Heart right ventricle (tissue), 16 donors: ENCODE measurements around the gene PLIN4. TPM values are rescaled to one million over a fixed set of nuclear protein-coding genes. Genes with fewer than 3 reads are reported as not detected.

Experiments
- ATAC-seq, 8 donors: fragments of 200-7000 bp; cut with Tn5 transposase; one replicate each; pipeline ENCODE4 v1.9.1; 2020; ENCODE audit warnings: mild to moderate bottlenecking in 8 of 8, moderate library complexity in 8 of 8, moderate number of reproducible peaks in 1 of 8
- DNase-seq, 2 donors: peaks; one replicate each; pipeline ENCODE4 v3.0.0-alpha.2; 2020
- H3K27ac ChIP-seq, 10 donors: fragments of 200-600 bp; sonication (generic) in 2 of 10; one replicate each; pipeline versions ENCODE4 v1.5.0 to v1.8.0; 2020 to 2022; ENCODE audit warnings: mild to moderate bottlenecking in 3 of 10
- H3K27me3 ChIP-seq, 7 donors: fragments of 200-600 bp; one replicate each; pipeline ENCODE4 v1.8.0; 2021 to 2022; ENCODE audit warnings: mild to moderate bottlenecking in 2 of 7
- H3K36me3 ChIP-seq, 9 donors: fragments of 200-600 bp; sonication (generic) in 1 of 9; one replicate each; pipeline versions ENCODE4 v1.5.0 to v1.8.0; 2020 to 2022; ENCODE audit warnings: mild to moderate bottlenecking in 2 of 9
- H3K4me1 ChIP-seq, 9 donors: fragments of 200-600 bp; sonication (generic) in 1 of 9; one replicate each; pipeline versions ENCODE4 v1.5.0 to v1.8.0; 2020 to 2022; ENCODE audit warnings: mild to moderate bottlenecking in 4 of 9
- H3K4me3 ChIP-seq, 10 donors: fragments of 200-600 bp; sonication (generic) in 2 of 10; one replicate each; pipeline versions ENCODE4 v1.5.0 to v1.8.0; 2020 to 2022; ENCODE audit warnings: mild to moderate bottlenecking in 7 of 10, moderate library complexity in 2 of 10
- H3K9me3 ChIP-seq, 11 donors: fragments of 200-600 bp in 10 of 11; sonication (generic) in 2 of 11; one replicate each; pipeline versions ENCODE4 v1.5.0 to v1.8.0; 2013 to 2022; ENCODE audit warnings: mild to moderate bottlenecking in 2 of 11, control low read depth in 1 of 11, moderate library complexity in 1 of 11
- WGBS, 2 donors: extraction: QIAGEN DNeasy Blood & Tissue Kit; methylation state at CpG; one replicate each; pipeline ENCODE4 v1.1.7; 2013; ENCODE audit warnings: inconsistent platforms in 1 of 2; 5-methylcytosine and 5-hydroxymethylcytosine counted together
- intact Hi-C, 10 donors: fragments of 100-400 bp; cut with DNase I; formaldehyde crosslinking; loops; one replicate each; pipeline versions ENCODE4 v1.11.1 to v1.14.2; 2022
- polyA plus RNA-seq, 2 donors: library from polyadenylated mRNA; stranded (reverse); fragments of 200-250 nt; gene quantifications; one replicate each; pipeline ENCODE4 v1.2.3, GENCODE V29; 2013
- total RNA-seq, 10 donors: library from RNA; stranded (reverse); fragmentation: NEBNext Ultra II Directional in 3 of 10; extraction: Animal tissue kit (Norgen Biotek cat#: 25700) in 3 of 10; gene quantifications; one replicate each; pipeline versions ENCODE4 v1.2.1 to v1.2.4, GENCODE V29; 2021 to 2023
- TF ChIP-seq, protein P1 (sequence below), 9 donors: fragments of 200-600 bp; sonication (generic) in 2 of 9; IDR thresholded peaks; one replicate each; pipeline versions ENCODE4 v1.5.0 to v1.8.0; 2021 to 2022; ENCODE audit warnings: antibody characterized with exemption in 9 of 9, mild to moderate bottlenecking in 5 of 9, moderate library complexity in 1 of 9
- donor health status: Arrhythmogenic right ventricular cardiomyopathy.
- donor health status: ischemic (EF 13 %, LVEDD 7.1; RV severe dilation, severe dysfunction).
- donor health status: healthy with polysubstance abuse.
- donor health status: DM: no; HTN: yes; CAD: no.
- donor health status: DM: no; HTN: no; CAD: no.
- donor health status: ischemic (EF 25% LVEDD 6.9; RV normal size, moderate dysfunction).
- donor health status: ischemic (EF 25% LVEDD 5.7; RV mildly dilated, moderate dysfunction).
- donor health status: healthy.
- donor health status: DM: yes; HTN: yes; CAD: no.
- donor health status: Ischemic cardiomyopathy.
- donor health status: ischemic (EF 35%, LVEDD 5.7; RV mildly dilated, moderate dysfunction).
- donor health status: nonischemic (EF 11% LVEDD 7.7; RV severe dilation, severe dysfunction).
- donor health status: DM: yes; HTN: yes; CAD: no.
- donor health status: PGD.
- donor health status: ischemic (EF 29% LVEDD 5.4; RV normal size, mild dysfunction).
- donor health status: nonischemic (EF 23%, LVEDD 6.1; RV moderate dilation, normal function).

Gene PLIN4
- total and polyA plus RNA-seq, 12 donors: 42.0 to 416 (median 198) TPM

DNA sequence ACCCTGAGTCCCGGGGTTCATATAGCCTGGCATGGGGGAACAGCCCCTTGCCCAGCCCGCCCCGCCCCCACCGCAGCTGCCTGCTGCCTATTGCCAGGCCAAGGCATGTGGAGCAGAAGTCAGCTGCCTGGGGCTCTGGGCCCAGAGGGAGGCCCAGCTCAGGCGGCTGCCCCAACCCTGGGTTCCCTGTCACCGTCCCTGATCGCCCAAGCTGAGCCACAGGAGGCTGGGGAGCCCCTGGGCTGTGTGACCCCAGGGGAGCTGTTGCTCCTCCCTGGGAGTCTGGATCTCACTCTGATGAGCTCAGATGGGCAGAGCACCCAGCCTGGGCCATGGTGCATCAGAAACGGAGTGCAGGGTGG is 1.4 kb downstream of the PLIN4 start:
- intact Hi-C loops: no loop called here
- peak overlapping the region; percentile 82 to 97 (median 91) for H3K27ac ChIP-seq
- no peaks in the 10 kb centered on the region for H3K27me3 ChIP-seq
- peak; percentile 35 to 71 (median 61) for ATAC-seq
- no peaks in the 10 kb centered on the region for H3K9me3 ChIP-seq
- H3K4me1 ChIP-seq: peaks cover 9 to 30% (median 22%) of the 10 kb centered on the region in 9 donors
- 32 to 51% methylated on average over 8 of the region's 8 CpGs for WGBS, 2 donors
- TF ChIP-seq, protein P1, sequence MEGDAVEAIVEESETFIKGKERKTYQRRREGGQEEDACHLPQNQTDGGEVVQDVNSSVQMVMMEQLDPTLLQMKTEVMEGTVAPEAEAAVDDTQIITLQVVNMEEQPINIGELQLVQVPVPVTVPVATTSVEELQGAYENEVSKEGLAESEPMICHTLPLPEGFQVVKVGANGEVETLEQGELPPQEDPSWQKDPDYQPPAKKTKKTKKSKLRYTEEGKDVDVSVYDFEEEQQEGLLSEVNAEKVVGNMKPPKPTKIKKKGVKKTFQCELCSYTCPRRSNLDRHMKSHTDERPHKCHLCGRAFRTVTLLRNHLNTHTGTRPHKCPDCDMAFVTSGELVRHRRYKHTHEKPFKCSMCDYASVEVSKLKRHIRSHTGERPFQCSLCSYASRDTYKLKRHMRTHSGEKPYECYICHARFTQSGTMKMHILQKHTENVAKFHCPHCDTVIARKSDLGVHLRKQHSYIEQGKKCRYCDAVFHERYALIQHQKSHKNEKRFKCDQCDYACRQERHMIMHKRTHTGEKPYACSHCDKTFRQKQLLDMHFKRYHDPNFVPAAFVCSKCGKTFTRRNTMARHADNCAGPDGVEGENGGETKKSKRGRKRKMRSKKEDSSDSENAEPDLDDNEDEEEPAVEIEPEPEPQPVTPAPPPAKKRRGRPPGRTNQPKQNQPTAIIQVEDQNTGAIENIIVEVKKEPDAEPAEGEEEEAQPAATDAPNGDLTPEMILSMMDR (IDR thresholded peaks at IDR 0.05): no peak
- H3K36me3 ChIP-seq: peaks cover 0 to 26% (median 0%) of the 10 kb centered on the region in 9 donors
- H3K4me3 ChIP-seq: peak overlapping the region; percentile 37 to 62 (median 54)
- peak in 1 of 2 donors; percentile 56 for DNase-seq

DNA sequence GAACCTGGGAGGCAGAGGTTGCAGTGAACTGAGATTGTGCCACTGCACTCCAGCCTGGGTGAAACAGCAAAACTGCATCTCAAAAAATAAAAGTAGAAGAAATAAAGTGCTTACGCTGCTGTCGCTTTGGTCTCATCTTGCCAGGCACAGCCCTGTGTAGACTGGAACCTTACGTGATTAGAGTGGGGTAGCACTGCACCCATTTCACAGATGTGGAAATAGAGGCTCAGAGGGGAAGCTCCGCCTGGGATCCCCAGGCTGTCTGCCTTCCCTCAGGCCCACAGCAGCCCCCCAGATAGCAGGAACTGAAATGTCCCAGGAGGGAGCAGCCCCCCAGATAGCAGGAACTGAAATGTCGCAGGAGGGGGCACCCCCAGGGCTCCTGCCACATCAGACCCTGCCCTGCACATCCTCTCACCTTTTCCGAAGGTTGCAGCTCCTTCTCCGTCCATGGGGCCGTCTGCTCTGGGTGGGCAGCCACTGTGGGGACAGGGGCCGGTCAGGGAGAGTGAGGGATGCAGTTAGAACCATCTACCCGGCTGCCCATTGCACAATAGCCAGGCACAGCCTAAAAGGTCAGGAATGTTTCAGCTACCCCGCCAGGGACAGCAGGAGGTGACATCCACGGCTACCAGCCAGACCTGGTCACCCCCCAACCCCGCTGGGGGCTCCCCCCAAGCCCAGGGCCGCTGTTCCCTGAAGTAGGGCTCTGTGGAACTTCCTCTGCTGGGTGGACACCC is 1.9 kb downstream of the PLIN4 start:
- peak; percentile 5 to 35 (median 18) for ATAC-seq
- DNase-seq: no peak
- H3K27ac ChIP-seq: peak overlapping the region; percentile 82 to 97 (median 91)
- peak overlapping the region in 9 of 10 donors; percentile 41 to 62 (median 56) for H3K4me3 ChIP-seq
- intact Hi-C loops: no loop called here
- TF ChIP-seq, protein P1 (IDR thresholded peaks at IDR 0.05): no peak
- no peaks in the 10 kb centered on the region for H3K9me3 ChIP-seq
- H3K36me3 ChIP-seq: peaks cover 0 to 26% (median 0%) of the 10 kb centered on the region in 9 donors
- 62 to 64% methylated on average over 14 of the region's 14 CpGs for WGBS, 2 donors
- peaks cover 9 to 30% (median 22%) of the 10 kb centered on the region in 9 donors for H3K4me1 ChIP-seq
- H3K27me3 ChIP-seq: no peaks in the 10 kb centered on the region

DNA sequence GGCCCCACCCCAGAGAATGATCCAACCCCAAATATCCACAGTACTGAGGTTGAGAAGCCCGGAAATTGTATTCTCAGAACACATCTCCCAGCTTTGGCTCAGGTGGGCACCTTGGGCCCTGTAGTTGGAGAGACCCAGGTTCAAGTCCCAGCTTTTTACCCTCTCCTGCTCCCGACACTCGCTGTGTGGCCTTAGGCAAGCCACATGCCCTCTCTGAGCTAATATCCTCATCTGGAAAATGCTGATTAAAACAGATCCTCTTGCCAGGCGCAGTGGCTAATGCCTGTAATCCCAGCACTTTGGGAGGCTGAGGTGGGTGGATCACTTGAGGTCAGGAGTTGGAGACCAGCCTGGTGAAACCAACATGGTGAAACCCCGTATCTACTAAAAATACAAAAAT is 2.6 kb downstream of the PLIN4 start:
- TF ChIP-seq, protein P1 (IDR thresholded peaks at IDR 0.05): no peak
- WGBS, 2 donors: 87 to 93% methylated on average over 5 of the region's 5 CpGs
- H3K4me1 ChIP-seq: peaks cover 9 to 30% (median 22%) of the 10 kb centered on the region in 9 donors

DNA sequence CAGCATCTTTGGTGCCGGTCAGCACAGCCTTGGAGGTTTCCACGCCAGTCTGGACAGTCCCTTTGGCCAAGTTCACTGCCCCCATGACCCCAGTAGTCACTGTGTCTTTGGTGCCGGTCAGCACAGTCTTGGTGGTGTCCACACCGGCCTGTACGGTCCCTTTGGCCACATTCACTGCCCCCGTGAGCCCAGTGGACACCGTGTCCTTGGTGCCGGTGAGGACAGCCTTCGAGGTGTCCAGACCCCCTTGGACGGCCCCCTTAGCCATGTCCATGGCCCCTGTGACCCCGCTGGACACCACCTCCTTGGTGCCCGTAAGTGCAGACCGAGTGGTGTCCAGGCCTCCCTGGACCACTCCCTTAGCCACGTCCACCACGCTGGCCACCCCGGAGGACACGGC is 5.0 kb downstream of the PLIN4 start:
- no peak for ATAC-seq
- peaks cover 0 to 18% (median 7%) of the 10 kb centered on the region in 9 donors for H3K4me1 ChIP-seq
- H3K4me3 ChIP-seq: no peak overlapping the region
- no peak overlapping the region for H3K27ac ChIP-seq
- no peak for DNase-seq
- WGBS, 2 donors: 91 to 94% methylated on average over 17 of the region's 17 CpGs
- H3K9me3 ChIP-seq: no peaks in the 10 kb centered on the region
- TF ChIP-seq, protein P1 (IDR thresholded peaks at IDR 0.05): no peak
- no peaks in the 10 kb centered on the region for H3K27me3 ChIP-seq
- intact Hi-C loops: no loop called here
- H3K36me3 ChIP-seq: peaks cover 0 to 37% (median 0%) of the 10 kb centered on the region in 9 donors

More for the DNA sequence above, 2.6 kb downstream of the PLIN4 start:
- intact Hi-C loops: no loop called here
- no peak overlapping the region for H3K4me3 ChIP-seq
- DNase-seq: no peak
- no peaks in the 10 kb centered on the region for H3K27me3 ChIP-seq
- peak overlapping the region in 5 of 10 donors; percentile 91 to 95 (median 93) for H3K27ac ChIP-seq
- ATAC-seq: no peak
- H3K9me3 ChIP-seq: no peaks in the 10 kb centered on the region
- H3K36me3 ChIP-seq: peaks cover 0 to 26% (median 0%) of the 10 kb centered on the region in 9 donors
